Measurements from ENCODE around the gene GPR6. TPM values are rescaled to one million over a fixed set of nuclear protein-coding genes. Genes with fewer than 3 reads are reported as not detected.

GPR6 gene
- total and polyA plus RNA-seq, 2 of the 8 experiments (the other 6 are each of a cell fraction or from before 2014, with no cell fraction given), result 0.18 to 0.37 TPM

- H3K9ac ChIP-seq (replicated peaks in 1 of 4; ENCODE audit: extremely low read depth in 1 of 4, low read depth in 3 of 4, low read length in 3 of 4), result no peak overlapping the region
- H4K20me1 ChIP-seq (replicated peaks in 1 of 2; ENCODE audit: control insufficient read depth in 1 of 2, insufficient read depth in 2 of 2, low read length in 2 of 2), result no peaks in the 10 kb centered on the region
- no peaks in the 10 kb centered on the region for H3K23me2 ChIP-seq (ENCODE audit: low read depth, low read length)
- no peak overlapping the region for H2BK20ac ChIP-seq (ENCODE audit: low read length)
- no peak overlapping the region for H2AK5ac ChIP-seq (ENCODE audit: low read depth, low read length)
- no peak overlapping the region for H3K14ac ChIP-seq (ENCODE audit: insufficient read length)
- H3K23ac ChIP-seq (ENCODE audit: insufficient read length), result no peak overlapping the region
- no peak overlapping the region for H3K4me2 ChIP-seq (ENCODE audit: insufficient read depth in 1 of 2, low read depth in 2 of 2, low read length in 2 of 2)
- H3K79me2 ChIP-seq (ENCODE audit: control insufficient read depth in 1 of 2, insufficient read depth in 2 of 2, low read length in 2 of 2), result no peaks in the 10 kb centered on the region
- H3K9me3 ChIP-seq (ENCODE audit: insufficient read depth in 2 of 2, low read depth in 1 of 2, low read length in 1 of 2), result peaks cover 0 to 11% of the 10 kb centered on the region in 2 experiments; a peak in 1 of 4 replicates
- H2AFZ ChIP-seq (ENCODE audit: low read length), result no peak overlapping the region
- no peak overlapping the region for H2BK15ac ChIP-seq (ENCODE audit: low read length)
- no peak overlapping the region for H4K91ac ChIP-seq (replicated peaks; ENCODE audit: insufficient read length, low read length)
- H3K4ac ChIP-seq (replicated peaks; ENCODE audit: insufficient read length, low read depth, low read length), result no peak overlapping the region
- no peak overlapping the region for H3K18ac ChIP-seq (ENCODE audit: extremely low read depth, low read length)
- H3K4me1 ChIP-seq (replicated peaks in 1 of 4; ENCODE audit: control insufficient read depth in 3 of 4, insufficient read depth in 4 of 4, low read length in 3 of 4), result no peaks in the 10 kb centered on the region
- POLR2A ChIA-PET (ENCODE audit: partially characterized antibody), result no interaction called here
- FAIRE-seq (no peak), DNase-seq (ENCODE audit: low read depth in 1 of 2, low spot score in 2 of 2) (no peak)
- H4K5ac ChIP-seq (ENCODE audit: insufficient read length, low read depth, low read length), result no peak overlapping the region
- no peak overlapping the region for H3K27ac ChIP-seq (ENCODE audit: low read depth, low read length)
- H2BK5ac ChIP-seq (ENCODE audit: low read depth, low read length), result no peak overlapping the region
- 91% methylated on average over 1 of the region's 1 CpG; no CpG with 5 or more reads in 1 of the 2 experiments for WGBS, 2 experiments (ENCODE audit: extremely low coverage in 1 of 2, insufficient coverage in 1 of 2, insufficient read length in 1 of 2, insufficient replicate concordance in 2 of 2, low coverage in 1 of 2, low lambda C conversion rate in 2 of 2, missing lambda C conversion rate in 1 of 2)
- H3K36me3 ChIP-seq (ENCODE audit: control insufficient read depth in 2 of 4, insufficient read depth in 4 of 4, low read length in 3 of 4), result no peaks in the 10 kb centered on the region
- CTCF ChIA-PET (ENCODE audit: partially characterized antibody), result interaction anchor here (1.7 to 3.3 kb wide), 2 partner anchors 8 to 11 kb away, joined by 5 to 18 read pairs; no protein-coding TSS in a partner anchor
- no peak overlapping the region for H3K4me3 ChIP-seq (ENCODE audit: extremely low read depth in 1 of 4, insufficient read depth in 2 of 4, low read depth in 3 of 4, low read length in 4 of 4)
- no peak overlapping the region for H2BK120ac ChIP-seq (replicated peaks; ENCODE audit: low read depth, low read length)
- no peak overlapping the region for H3K56ac ChIP-seq (replicated peaks; ENCODE audit: insufficient read length, low read depth, low read length)
- H2BK12ac ChIP-seq (ENCODE audit: low read depth, low read length), result no peak overlapping the region
- no peak overlapping the region for H4K8ac ChIP-seq (ENCODE audit: extremely low read depth, insufficient read depth, low read length)
- no peaks in the 10 kb centered on the region for H3K79me1 ChIP-seq (ENCODE audit: low read depth, low read length)
- H3K27me3 ChIP-seq (replicated peaks in 1 of 4; ENCODE audit: control insufficient read depth in 3 of 4, extremely low read depth in 1 of 4, insufficient read depth in 3 of 4, low read length in 3 of 4), result no peaks in the 10 kb centered on the region; a peak in 1 of 7 replicates
- no peak for TF ChIP-seq CREB1 (IDR thresholded peaks at IDR 0.05)
- no peak for TF ChIP-seq ATF3 (IDR thresholded peaks at IDR 0.05; ENCODE audit: insufficient read depth, low read depth, low read length)
- TF ChIP-seq PHF8 (conservative IDR thresholded peaks at IDR 0.05; ENCODE audit: low read depth, low read length), result no peak
These were observed 51.0 kb downstream of the GPR6 start for GRCh38 chr6:110029144-110029543.

Data from H1 (cell line).